AG10803 (cell line): ENCODE measurements around the gene AKT3.

Experiments
- DNase-seq: peaks from one replicate; pipeline ENCODE4 v3.0.0; 2010; ENCODE audit warnings: low read depth
- H3K4me3 ChIP-seq: 2 replicates; pipeline ENCODE4 v1.5.1; 2011; ENCODE audit warnings: mild to moderate bottlenecking, low read length, control low read depth
- TF ChIP-seq, protein P1 (sequence below): conservative IDR thresholded peaks from 2 replicates; pipeline ENCODE4 v1.5.1; 2011; ENCODE audit warnings: mild to moderate bottlenecking, low read length, control low read depth, inconsistent platforms

AKT3 gene

DNA sequence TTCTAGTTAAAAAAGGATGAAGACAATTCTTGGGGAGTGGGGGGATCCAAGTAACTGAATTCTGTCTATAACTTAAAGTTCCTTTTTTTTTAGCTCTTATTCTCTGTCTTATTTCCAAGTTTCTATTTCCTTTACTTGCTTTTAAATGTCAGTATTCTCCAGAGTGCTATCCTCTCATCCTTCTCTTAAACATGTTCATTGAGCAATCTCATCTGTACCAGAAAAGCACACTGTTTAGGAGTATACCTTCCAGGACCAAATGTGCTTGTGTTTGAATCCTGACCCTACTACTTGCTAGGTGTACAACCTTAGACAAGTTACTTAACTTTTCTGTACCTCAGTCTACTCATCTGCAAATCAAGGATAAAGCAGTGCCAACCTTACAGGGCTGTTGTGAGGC is 50.1 kb downstream of the AKT3 start:
- DNase-seq: peak; percentile 3
- TF ChIP-seq, protein P1, sequence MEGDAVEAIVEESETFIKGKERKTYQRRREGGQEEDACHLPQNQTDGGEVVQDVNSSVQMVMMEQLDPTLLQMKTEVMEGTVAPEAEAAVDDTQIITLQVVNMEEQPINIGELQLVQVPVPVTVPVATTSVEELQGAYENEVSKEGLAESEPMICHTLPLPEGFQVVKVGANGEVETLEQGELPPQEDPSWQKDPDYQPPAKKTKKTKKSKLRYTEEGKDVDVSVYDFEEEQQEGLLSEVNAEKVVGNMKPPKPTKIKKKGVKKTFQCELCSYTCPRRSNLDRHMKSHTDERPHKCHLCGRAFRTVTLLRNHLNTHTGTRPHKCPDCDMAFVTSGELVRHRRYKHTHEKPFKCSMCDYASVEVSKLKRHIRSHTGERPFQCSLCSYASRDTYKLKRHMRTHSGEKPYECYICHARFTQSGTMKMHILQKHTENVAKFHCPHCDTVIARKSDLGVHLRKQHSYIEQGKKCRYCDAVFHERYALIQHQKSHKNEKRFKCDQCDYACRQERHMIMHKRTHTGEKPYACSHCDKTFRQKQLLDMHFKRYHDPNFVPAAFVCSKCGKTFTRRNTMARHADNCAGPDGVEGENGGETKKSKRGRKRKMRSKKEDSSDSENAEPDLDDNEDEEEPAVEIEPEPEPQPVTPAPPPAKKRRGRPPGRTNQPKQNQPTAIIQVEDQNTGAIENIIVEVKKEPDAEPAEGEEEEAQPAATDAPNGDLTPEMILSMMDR: no peak
- H3K4me3 ChIP-seq: no peak overlapping the region

DNA sequence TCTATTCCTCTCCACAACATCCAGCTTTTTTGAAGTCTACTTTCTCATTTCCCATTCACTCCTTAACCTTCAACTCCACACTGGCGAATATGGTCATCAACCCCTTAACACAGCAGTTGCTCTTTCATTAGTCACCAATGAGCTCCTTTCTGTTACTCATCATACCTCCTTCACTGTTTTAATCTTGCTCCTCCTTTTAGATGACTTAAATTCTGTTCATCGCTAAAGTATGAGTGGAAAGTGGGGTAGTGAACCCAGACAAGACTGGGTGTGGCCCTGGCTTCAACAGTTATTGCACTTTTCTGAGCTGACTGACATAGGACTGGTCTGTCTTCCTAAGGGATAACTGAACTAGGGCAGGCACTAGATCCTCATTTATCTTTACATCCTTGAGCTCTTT is 51.3 kb downstream of the AKT3 start:
- peak; percentile 88 for DNase-seq
- TF ChIP-seq, protein P1: no peak
- no peak overlapping the region for H3K4me3 ChIP-seq

DNA sequence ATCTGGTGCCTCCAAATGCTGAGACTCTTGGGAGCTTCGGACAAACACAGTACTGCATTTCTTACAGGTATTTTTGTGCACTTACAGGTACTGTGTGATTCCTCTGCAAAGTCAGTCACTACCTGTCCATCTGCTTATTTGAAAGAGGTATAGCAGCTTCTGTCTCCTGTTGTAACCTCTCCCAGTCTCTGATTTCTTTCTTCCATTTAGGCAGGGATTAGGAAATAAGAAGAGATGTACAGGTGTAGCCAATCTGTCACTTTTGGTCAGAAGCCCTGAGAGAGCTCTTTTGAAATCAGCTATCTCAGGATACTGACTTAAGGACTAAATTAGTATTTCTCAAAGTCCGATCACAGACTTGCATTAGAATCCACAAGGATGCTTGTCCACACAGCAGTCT is 54.0 kb downstream of the AKT3 start:
- DNase-seq: no peak
- H3K4me3 ChIP-seq: no peak overlapping the region
- TF ChIP-seq, protein P1: no peak

DNA sequence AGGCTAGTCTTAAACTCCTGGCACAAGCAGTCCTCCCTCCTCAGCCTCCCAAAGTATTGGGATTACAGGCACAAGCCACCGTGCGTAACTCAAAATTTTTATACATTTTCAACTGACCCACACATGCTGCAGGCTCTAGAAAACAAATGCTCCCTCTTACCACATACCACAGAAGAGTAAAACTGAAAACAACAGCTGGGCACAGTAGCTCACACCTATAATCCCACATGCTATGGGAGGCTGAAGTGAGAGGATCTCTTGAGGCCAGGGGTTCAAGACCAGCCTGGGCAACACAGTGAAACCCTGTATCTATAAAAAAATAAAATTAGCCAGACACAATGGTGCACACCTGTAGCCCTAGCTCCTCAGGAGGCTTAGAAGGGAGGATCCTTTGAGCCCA is 56.7 kb downstream of the AKT3 start:
- no peak overlapping the region for H3K4me3 ChIP-seq
- no peak for DNase-seq
- TF ChIP-seq, protein P1: no peak

DNA sequence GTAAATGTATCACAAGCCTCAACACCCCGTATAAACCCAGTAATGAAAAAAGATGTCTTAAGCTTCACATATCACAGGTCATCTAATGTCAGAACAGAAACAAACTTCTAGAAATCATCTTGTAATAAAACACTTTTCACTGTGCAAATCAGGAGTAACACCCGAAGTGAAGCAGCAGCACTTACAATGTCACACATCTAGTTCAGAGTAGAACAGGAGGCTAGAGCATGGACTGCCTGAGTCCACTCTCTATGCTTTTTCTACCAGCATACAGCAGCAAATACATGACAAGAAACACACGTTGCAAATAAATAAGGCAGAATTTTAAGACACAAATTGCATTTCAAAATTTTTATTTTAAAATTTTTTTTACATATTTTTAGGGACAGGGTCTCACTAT is 57.2 kb downstream of the AKT3 start:
- TF ChIP-seq, protein P1: no peak
- DNase-seq: no peak
- H3K4me3 ChIP-seq: no peak overlapping the region

DNA sequence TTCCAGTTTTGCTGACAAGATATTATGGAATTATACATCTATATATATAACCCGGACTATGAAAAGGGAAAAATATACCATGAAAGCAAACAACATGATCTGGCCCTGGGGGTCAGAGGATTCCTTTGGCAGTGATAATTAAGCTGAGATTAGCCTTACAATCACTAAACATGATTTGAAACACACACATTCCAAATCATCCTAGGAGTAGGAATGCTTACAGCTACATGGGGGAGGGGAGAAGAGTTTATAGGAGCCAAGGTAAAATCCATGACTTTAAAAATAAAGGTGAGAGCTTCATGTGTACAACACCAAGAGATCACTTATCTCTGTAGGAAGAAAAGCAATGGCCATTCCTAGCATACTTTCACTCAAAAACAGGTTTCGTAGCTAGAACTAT is 57.6 kb downstream of the AKT3 start:
- DNase-seq: no peak
- TF ChIP-seq, protein P1: no peak
- no peak overlapping the region for H3K4me3 ChIP-seq

DNA sequence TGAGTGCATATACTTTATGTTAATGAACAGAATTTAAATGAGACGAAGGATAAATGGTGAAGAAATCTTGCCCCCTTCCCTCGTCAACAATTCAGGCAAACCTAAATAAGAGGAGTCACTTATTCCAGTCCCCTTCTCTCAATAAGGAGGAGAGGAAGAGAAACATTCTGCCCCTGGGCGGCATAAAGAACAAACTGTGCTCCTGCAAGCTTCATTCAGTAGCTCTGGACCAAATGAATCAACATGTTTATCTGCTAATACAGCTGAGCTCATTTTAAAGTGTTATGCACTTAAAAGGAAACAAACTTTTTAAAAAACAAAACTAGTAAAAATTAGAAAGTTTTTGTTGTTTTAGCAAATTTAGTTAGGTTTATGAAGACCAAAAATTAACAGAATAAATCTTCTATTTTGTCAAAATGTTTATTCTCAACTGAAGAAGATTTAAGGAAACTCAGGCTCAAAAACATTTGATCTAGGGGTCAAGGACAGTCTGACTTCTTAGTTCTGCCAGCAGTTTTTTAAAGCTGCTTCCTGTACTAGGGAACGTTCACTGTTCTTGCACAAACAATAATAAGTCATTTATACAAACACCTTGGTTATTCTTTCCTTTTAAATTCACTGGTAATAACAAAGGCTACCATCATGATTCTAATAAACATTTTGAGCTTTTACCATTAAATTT is 58.3 kb downstream of the AKT3 start:
- H3K4me3 ChIP-seq: no peak overlapping the region
- TF ChIP-seq, protein P1: no peak
- DNase-seq: no peak
